ENCODE measurements around the gene EPN3. TPM values are rescaled to one million over a fixed set of nuclear protein-coding genes. Genes with fewer than 3 reads are reported as not detected.
A peak's percentile ranks its signal among the peaks of the same experiment; 100 is the strongest.

Gene EPN3
- total RNA-seq, 1 experiment from 2014 or later = 17.8 TPM

DNA sequence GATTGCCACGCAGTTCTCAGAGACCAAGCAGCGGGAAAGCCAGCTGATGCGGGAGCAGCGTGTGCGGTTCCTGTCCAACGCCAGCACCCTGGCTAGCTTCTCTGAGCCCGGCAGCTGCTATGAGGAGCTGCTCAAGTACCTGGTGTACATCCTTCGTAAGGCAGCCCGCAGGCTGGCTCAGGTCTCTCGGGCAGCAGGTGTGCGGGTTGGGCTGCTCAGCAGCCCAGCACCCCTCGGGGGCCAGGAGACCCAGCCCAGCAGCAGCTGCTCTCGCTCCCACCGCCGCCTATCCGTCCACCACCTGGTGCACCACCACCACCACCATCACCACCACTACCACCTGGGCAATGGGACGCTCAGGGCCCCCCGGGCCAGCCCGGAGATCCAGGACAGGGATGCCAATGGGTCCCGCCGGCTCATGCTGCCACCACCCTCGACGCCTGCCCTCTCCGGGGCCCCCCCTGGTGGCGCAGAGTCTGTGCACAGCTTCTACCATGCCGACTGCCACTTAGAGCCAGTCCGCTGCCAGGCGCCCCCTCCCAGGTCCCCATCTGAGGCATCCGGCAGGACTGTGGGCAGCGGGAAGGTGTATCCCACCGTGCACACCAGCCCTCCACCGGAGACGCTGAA, 43.2 kb downstream of the EPN3 start:
- H3K4me2 ChIP-seq (ENCODE audit: low read length) = no peak overlapping the region
- RAD21 ChIA-PET (ENCODE audit: low non-redundant PET in 1 of 2, low total read pairs in 2 of 2, uncharacterized antibody in 2 of 2, unreplicated experiment in 2 of 2) = no interaction called here
- ATAC-seq (peak; percentile 80), DNase-seq (ENCODE audit: low read depth, low spot score) (no peak)
- no peaks in the 10 kb centered on the region for H3K9me3 ChIP-seq (ENCODE audit: control insufficient read depth in 1 of 2, insufficient read depth in 1 of 2, low read depth in 1 of 2, low read length in 2 of 2)
- TF ChIP-seq, protein P1, sequence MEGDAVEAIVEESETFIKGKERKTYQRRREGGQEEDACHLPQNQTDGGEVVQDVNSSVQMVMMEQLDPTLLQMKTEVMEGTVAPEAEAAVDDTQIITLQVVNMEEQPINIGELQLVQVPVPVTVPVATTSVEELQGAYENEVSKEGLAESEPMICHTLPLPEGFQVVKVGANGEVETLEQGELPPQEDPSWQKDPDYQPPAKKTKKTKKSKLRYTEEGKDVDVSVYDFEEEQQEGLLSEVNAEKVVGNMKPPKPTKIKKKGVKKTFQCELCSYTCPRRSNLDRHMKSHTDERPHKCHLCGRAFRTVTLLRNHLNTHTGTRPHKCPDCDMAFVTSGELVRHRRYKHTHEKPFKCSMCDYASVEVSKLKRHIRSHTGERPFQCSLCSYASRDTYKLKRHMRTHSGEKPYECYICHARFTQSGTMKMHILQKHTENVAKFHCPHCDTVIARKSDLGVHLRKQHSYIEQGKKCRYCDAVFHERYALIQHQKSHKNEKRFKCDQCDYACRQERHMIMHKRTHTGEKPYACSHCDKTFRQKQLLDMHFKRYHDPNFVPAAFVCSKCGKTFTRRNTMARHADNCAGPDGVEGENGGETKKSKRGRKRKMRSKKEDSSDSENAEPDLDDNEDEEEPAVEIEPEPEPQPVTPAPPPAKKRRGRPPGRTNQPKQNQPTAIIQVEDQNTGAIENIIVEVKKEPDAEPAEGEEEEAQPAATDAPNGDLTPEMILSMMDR (IDR thresholded peaks at IDR 0.05 in 2 of 3, conservative IDR thresholded peaks at IDR 0.05 in 1 of 3; ENCODE audit: borderline replicate concordance in 1 of 3, insufficient read depth in 1 of 3, low read depth in 2 of 3, low read length in 2 of 3) = peak in 2 of 3 experiments; percentile 49 to 52; a peak in 4 of 6 replicates
- TF ChIP-seq, protein P2, sequence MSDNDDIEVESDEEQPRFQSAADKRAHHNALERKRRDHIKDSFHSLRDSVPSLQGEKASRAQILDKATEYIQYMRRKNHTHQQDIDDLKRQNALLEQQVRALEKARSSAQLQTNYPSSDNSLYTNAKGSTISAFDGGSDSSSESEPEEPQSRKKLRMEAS (IDR thresholded peaks at IDR 0.05) = no peak
- TF ChIP-seq, protein P3, sequence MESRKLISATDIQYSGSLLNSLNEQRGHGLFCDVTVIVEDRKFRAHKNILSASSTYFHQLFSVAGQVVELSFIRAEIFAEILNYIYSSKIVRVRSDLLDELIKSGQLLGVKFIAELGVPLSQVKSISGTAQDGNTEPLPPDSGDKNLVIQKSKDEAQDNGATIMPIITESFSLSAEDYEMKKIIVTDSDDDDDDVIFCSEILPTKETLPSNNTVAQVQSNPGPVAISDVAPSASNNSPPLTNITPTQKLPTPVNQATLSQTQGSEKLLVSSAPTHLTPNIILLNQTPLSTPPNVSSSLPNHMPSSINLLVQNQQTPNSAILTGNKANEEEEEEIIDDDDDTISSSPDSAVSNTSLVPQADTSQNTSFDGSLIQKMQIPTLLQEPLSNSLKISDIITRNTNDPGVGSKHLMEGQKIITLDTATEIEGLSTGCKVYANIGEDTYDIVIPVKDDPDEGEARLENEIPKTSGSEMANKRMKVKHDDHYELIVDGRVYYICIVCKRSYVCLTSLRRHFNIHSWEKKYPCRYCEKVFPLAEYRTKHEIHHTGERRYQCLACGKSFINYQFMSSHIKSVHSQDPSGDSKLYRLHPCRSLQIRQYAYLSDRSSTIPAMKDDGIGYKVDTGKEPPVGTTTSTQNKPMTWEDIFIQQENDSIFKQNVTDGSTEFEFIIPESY (IDR thresholded peaks at IDR 0.05; ENCODE audit: extremely low read depth, insufficient replicate concordance, low read length) = no peak
- intact Hi-C loops (cut with micrococcal nuclease) = no loop called here
- H4K20me1 ChIP-seq (ENCODE audit: insufficient read depth) = no peaks in the 10 kb centered on the region
- H2AFZ ChIP-seq (ENCODE audit: low read depth, low read length, poor library complexity, severe bottlenecking) = no peak overlapping the region
- no peaks in the 10 kb centered on the region for H3K79me2 ChIP-seq (ENCODE audit: insufficient read depth, low read length)
- H3K4me3 ChIP-seq (replicated peaks in 1 of 2; ENCODE audit: low read depth in 1 of 2, low read length in 2 of 2) = no peak overlapping the region
- H3K4me1 ChIP-seq (ENCODE audit: control insufficient read depth in 1 of 2, insufficient read depth in 2 of 2, low read length in 2 of 2) = no peaks in the 10 kb centered on the region
- CTCF ChIA-PET = interaction anchor here (0.9 kb wide), 1 partner anchor 121 kb away, joined by 4 read pairs; no protein-coding TSS in a partner anchor
- no peak overlapping the region for H3K9ac ChIP-seq (ENCODE audit: low read length)
- no peak overlapping the region for H3K27ac ChIP-seq (ENCODE audit: low read depth, low read length)
- POLR2A ChIA-PET = no interaction called here
- no peaks in the 10 kb centered on the region for H3K27me3 ChIP-seq (ENCODE audit: insufficient read depth, low read length)
- no TSS peak for BruUV-seq (replicated peaks)
- no peaks in the 10 kb centered on the region for H3K9me2 ChIP-seq (ENCODE audit: insufficient read depth)
- no peaks in the 10 kb centered on the region for H3K36me3 ChIP-seq (ENCODE audit: control insufficient read depth in 1 of 2, insufficient read depth in 2 of 2, low read length in 2 of 2)
